Germinal center (tissue), 1 donor: Measurements from ENCODE around the gene POLR2B.
"Not testable (repeated sequence)": the region's sequence is repeated elsewhere in the genome, so short reads cannot be mapped to it uniquely, and the experiment has no call there.

Experiments
- DNase-seq: peaks from one replicate; pipeline ENCODE4 v3.0.0; 2012; ENCODE audit warnings: mixed read lengths, low spot score

POLR2B gene

DNA sequence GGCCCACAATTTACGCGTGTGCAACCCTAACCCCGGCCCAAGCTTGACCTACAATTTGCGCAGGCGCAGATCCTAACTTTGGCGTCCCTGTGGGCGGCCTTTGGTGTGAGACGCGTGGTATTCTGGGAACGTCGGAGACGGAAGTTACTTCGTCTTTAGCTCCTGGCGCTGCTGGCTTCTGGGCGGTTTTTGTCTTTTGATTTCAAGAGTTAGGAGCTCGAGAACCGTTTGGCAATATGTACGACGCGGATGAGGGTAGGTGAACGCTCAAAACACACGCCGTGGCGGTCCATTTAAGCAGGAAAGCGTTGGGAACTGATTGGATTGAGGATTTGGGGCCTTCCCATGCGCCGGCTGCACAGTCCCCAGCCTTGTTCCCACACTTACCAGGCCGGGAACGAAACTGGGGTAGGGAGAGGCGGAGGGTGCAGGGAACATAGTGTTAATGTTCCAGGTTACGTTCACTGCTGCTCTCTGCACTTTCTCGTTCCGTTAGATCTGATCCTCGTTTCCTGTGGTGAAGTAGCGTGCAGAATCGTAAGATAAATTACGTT lies at the start of gene POLR2B:
Gene POLR2B (plus strand): TSS at position 147 of the 554 bp plus-strand sequence. CDS start 90 bp downstream, at position 237.
- DNase-seq, result peak; percentile 86

DNA sequence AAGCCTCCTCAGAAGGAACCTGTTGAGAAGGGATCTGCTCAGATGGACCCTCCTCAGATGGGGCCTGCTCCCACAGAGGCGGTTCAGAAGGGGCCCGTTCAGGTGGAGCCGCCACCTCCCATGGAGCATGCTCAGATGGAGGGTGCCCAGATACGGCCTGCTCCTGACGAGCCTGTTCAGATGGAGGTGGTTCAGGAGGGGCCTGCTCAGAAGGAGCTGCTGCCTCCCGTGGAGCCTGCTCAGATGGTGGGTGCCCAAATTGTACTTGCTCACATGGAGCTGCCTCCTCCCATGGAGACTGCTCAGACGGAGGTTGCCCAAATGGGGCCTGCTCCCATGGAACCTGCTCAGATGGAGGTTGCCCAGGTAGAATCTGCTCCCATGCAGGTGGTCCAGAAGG lies 48.1 kb upstream of the POLR2B start:
- no peak for DNase-seq

DNA sequence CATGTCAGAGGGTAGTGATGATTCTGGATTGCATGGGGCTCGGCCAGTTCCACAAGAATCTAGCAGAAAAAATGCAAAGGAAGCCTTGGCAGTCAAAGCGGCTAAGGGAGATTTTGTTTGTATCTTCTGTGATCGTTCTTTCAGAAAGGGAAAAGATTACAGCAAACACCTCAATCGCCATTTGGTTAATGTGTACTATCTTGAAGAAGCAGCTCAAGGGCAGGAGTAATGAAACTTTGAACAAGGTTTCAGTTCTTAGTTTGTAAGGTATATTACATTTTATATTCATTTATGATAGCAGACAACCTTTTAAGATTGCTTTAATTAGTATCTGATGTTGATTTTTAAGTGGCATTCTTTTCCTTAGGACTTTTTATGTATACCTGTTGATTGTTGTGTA lies 46.8 kb upstream of the POLR2B start:
- DNase-seq, result no peak

DNA sequence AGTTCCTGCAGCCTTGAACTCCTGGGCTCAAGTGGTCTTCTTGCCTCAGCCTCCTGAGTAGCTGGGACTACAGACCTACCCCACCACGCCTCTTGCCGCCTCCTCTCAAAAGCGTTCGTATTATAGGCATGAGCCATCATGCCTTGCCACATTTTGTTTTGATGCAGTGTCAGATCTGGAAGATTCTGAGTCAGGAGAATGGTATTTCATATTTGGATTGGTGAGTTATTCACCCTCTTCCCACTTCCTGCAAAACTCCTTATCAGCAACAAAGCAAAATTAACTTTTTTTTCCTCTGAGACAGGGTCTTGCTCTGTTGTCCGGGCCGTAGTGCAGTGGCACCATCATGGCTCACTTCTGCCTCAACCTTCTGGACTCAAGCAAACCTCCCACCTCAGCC lies 41.4 kb upstream of the POLR2B start:
- no peak for DNase-seq

DNA sequence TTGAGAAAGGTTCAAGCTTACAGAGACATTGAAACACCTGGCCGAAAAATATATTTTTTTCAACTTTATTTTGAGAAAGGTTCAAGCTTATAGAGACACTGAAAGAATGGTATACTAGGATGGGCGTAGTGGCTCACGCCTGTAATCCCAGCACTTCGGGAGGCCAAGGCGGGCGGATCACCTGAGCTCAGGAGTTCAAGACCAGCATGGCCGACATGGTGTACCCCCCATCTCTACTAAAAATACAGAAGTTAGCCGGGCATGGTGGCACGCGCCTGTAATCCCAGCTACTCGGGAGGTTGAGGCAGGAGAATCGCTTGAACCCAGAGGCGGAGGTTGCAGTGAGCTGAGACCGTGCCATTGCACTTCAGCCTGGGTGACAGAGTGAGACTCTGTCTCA lies 38.9 kb upstream of the POLR2B start:
- DNase-seq, result not testable (repeated sequence)

DNA sequence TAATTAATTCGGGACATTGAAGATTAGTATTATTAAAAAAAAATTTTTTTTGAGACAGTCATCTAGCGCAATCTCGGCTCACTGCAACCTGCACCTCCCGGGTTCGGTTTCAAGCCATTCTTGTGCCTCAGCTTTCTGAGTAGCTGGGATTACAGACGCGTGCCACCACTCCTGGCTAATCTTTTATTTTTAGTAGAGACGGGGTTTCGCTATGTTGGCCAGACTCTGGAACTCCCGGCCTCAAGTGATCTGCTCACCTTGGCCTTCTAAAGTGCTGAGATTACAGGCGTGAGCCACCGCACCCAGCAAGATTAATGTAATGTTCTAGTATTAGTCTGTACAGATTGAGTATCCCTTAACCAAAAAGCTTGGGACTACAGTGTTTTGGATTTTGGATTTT lies 38.3 kb upstream of the POLR2B start:
- DNase-seq, result no peak

DNA sequence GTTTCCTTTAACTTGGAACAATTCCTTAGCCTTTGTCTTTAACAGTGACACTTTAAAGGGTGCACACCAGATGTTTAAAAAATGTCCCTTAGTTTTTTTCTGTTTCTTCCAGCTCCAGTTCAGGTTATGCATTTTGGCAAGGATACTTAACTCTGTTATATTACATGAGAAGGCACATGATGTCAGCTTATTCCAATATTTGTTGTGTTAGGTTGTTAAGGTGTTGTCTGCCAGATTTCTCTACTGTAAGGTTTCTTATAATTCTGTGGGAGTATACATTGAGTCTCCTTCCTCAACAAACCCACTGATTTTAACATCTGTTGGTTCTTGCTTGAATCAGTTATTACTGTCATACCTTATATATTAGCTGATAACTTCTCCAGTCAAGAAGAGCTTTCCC lies 37.7 kb upstream of the POLR2B start:
- DNase-seq, result no peak

DNA sequence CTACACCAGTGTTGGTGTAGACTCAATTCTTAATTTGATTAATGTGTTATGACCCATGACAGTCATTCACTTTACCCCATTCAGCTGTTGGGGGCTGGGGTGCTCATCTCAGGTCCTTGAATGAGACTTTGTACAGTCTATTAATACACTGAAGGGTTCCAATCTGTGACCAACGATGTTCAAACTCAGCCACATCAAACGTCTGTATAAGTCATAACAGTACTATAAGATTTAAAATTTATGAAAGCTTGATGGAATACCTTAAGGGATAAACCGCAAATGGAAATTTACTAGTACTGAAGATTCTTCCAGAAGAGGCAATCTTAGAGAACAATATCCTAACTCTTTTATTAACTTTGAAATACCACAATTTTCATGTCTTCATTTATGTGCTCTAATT lies 37.3 kb upstream of the POLR2B start:
- DNase-seq, result no peak

DNA sequence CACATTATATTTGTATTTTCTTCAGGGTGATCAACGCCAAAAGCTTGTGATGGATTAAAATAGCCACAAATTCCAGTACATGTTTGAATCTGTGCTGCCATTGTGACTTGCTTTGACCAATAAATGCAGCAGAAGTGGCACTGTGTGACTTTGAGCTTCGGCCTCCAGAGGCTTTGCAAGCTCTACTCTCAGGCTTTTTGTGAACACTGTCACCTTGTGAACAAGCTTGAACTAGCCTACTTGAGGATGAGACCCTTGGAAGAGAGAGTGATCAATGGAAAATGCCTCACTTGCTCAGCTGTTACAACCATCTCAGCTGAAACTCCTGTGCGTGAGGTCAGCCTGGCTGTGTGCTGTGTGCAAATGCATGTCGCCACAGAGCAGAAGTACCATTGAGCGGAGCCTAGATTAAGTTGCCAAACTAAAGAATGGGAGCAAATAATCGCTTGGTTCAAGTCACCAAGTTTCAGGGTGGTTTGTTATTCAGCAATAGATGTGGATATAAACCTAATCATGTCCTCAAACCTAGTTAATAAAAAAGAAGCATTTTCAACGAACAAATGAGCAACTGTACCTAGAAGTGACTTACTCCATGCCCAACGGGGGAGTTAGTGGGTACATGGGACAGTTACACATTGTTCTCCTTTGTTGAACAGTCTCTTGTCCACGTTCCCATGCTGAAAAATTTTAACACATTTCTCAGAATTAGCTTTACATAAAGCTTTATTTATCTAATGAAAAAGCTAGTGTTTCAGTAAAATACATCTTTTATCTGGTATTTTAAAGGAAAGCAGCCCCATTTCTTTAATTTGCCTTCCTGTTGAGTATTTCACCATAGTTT lies 24.8 kb upstream of the POLR2B start:
- DNase-seq, result no peak

DNA sequence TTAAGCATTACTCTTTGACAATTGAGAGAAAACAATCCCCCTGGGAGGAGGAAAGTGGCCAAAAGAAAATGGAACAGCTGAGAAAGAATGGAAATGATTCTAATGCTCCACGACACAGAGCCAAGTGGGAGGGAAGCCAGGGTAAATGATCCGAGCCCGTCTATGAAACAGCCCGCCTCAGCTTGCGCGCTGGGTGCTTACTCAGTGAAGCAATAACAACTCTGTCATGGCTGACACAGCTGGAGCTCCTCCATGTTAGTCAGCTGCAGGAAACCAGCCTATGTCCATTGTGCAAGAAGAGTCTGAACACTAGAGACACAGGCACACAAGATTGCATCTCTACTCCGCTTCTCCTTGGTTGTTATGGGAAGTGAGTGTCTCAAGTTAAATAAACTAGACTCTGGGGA lies 20.6 kb upstream of the POLR2B start:
- DNase-seq, result no peak

DNA sequence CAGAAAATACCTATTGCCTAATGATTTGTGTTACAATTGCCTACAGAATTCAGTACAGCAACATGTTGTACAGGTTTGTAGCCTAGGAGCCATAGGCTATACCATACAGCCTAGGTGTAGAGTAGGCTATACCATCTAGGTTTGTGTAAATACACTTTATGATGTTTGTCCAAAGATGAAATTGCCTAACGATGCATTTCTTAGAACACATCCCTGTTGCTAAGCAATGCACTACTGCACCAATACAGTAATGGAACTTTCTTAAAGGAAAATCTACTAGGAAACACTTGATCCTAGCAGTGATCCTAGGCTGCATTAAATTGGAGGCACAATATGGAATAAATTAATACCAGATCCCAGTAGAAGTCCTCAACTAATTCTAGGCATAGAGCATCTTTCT lies 19.6 kb upstream of the POLR2B start:
- no peak for DNase-seq

DNA sequence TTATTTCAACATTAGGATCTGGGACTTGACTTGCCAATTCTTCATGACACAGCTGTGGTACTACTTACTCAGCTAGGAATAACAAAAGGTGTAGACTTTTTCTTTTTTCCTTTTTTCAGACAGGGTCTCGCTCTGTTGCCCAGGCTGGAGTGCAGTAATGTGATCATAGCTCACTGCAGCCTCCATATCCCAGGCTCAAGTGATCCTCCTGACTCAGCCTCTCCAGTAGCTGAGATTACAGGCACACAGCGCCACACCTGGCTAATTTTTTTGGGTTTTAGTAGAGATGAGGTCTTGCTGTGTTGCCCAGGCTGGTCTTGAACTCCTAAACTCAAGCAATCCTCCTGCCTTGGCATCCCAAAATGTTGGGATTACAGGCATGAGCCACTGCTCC lies 17.6 kb upstream of the POLR2B start:
- no peak for DNase-seq

DNA sequence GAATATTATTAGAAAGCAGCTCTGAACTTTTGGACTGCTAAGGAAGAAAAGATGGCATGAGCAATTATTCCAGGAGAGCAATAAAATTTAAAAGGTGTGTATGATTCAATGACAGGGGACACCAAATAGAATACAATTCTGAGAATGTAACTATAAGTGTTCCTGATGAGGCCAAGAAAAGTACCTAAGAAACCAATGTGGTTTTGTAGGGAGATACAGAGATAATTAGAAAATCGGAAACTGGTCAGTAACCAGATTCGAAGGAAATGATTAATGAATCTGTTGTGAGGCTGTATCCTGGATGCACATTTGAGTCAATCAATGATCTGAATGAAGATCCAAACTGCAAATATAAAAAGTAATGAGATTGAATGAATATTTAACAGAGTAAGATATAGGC lies 7.3 kb upstream of the POLR2B start:
- DNase-seq, result no peak

DNA sequence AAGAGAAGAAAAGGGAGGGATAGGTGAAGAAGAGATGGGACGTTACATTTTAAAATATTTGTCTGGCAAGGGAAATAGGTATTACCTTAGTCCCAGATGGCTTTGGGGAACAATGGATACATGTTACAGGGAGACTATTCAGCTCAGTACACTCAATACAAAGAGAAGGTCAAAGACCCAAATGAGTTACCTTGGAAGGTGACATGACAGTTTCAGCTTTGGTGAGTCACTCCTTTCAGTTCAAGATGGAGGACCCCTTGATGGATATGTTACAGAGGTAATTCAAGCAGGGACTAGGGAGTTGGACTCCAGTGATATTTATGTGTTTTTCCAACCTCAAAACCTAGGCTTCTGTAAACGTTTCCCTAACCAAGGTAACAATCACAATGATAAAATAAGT lies 6.3 kb upstream of the POLR2B start:
- DNase-seq, result no peak

DNA sequence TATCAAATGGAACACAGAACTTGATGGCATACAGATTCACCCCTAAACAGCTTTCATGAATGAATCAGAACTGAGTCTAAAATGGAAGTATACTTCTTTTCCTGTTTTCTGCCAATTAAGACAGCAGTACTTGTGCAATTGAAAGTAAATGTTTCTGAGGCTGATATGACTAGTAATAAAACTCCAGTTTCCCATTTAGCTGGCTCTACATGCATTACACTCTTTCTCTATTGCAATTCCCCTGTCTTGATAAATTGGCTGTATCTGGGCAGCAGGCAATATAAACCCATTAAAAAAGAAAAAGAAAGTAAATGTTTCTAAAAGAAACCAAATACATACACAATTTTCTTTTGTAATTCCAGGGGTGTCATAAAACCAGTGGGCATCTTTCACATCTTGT lies 5.9 kb upstream of the POLR2B start:
- no peak for DNase-seq

DNA sequence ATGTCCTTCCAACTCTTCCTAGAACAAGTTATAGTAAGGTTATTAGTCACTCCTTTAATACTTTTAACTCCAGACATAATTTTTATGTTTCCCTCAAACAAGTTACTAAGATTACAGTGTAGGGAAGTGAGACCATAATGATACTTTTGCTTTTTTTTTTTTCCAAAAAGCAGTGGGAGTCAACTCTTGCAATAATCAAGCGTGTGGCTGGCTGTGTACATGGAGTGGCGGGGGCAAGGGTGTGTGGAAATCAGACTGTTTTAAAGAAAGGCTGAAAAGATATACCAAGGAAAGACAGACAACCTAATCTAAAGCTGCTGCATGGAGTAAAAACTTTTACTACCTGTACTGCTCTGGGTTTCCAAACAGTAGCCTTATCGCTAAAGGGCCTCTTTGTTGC lies 5.4 kb upstream of the POLR2B start:
- no peak for DNase-seq

DNA sequence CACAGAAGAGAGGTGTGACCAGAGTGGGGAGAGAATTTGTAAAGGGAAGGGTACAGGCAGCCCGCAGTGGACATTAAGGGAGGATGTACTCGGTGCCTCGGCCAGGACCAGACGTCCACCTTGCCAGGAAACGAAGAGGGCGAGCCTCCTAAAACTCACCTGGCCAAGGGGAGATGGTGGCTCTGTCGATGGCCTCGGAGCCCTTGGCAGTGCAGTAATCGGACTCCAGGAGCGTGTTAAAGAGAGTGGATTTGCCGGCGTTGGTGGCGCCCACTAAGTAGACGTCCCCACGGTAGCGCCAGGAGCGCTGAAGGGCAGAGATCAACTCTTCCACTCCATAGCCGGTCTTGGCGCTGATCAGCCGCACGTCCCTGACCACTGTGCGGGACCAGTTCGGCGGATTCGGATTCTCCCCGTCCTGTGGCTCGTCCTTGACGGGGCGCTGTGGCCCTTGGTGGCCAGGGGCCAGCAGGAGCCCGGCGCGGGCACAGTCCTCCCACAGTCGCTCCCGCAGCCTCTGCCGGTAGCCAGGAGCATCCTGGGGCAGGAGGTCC lies 2.3 kb upstream of the POLR2B start:
- no peak for DNase-seq

DNA sequence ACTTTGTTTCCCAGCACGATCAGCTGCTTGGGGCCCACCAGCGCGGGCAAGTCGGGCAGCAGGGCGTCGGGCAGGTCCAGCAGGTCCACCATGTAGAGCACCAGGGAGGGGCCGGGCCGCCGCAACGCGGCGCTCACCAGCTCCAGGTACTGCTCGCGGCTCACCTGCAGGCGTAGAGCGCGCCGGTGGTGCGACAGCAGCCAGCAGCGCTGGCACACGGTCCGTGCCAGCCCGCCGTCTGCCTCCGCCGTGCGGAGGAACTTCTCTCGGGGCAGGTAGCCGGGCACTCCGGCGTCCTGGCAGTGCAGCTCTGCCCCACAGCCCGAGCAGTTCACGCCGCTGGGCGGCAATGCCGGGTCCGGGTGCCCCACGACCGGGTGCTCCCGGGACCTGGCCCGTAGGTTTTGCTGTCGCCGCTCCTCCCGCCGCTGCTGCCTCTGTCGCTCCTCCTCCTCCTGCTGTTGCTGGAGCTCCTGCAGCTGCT lies 1.8 kb upstream of the POLR2B start:
- peak; percentile 57 for DNase-seq

DNA sequence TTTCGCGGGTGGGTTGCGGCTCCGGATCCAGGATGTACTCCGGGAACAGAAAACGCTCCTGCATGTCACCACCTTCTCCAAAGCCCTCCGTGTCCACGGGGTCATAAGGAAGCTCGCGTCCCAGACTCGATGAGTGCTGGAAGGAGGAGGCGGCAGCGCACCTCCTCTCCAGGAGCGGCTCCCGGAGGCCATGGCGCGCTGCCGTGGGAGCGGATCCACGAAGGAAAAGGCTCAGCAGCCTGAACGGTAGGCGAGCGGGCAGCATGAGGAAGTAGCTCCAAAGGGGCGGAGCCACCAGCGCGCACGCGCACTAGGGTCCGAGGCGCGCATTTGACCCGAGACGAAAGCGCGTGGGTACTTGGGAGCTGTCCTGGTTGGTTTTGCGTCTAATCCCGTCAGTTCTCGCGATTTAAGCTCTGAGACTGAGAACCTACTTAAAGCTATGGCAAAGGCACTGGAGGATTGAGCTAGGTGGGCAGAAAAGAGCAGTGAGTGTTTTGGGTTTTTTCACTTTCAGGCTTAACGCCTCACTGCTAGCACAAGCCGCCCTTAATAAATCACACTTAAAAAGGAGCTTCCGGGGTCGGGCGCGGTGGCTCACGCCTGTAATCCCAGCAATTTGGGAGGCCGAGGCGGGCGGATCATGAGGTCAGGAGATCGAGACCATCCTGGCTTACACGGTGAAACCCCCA lies 1.2 kb upstream of the POLR2B start, which contains the start of gene NOA1:
Gene NOA1 (minus strand): TSS at position 286 of the 692 bp plus-strand sequence. CDS start 21 bp downstream, at position 265.
- peak; percentile 93 for DNase-seq

DNA sequence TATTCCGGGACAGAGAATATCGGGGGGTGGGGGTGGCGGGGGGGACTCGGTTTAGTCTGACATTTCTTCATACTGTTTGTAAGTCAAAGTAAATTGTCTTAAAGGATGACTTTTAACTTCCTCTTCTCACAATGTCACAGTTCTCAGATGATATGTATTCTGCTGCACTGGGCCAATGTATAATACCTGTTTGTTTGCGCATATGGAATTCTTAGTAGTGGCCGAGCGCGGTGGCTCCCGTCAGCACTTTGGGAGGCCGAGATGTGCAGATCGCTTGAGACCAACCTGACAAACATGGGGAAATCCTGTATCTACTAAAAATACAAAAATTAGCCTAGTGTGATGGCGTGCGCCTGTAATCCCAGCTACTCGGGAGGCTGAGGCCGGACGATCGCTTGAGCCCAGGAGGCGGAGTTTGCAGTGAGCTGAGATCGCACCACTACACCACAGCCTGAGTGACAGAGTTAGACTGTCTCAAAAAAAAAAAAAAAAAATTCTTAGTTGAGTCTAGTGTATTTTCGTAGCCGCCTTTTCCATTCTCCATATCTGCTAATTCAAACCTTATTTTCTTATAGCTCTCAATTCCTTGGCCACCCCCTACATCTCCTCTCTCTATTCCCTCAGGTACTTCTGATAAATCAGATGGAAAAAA lies 851 bp downstream of the POLR2B start:
- DNase-seq, result peak; percentile 18

DNA sequence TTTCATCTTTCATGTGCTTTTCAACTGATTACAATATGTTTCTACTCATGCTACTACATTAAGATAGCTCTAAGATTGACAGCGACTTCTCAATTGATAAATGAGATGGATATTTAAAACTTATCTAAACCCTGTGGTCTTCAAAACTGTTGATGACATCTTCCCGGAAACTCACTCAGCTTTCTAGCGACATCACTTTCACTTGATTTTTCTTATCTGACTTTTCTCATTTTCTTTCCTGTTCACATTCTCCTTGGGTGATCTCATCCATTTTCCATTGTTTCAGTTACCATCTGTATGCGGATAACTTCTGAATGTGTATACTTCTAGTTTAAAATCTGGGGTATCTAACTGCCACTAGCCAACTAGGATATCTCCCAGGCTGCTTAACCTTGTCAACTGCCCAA lies 3.1 kb downstream of the POLR2B start:
- DNase-seq, result no peak

DNA sequence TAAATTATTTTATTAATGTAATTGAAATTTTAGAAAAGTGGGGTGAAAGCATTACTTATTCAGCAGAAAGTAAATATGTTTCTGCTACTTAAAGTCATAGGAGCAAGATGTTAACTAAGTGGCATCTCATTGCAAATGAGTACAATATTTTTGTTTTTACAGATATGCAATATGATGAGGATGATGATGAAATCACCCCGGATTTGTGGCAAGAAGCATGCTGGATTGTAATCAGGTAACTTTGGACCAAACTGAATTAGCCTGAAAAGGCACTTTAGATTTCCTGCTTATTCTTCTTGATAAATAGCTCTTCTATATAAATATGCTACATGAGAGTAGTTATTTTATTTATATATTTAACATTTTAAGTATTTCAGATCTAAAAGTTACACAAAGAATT lies 7.5 kb downstream of the POLR2B start:
- no peak for DNase-seq
